Aorta (tissue), 5 donors: ENCODE results near the gene CFAP61. TPM values are rescaled to one million over a fixed set of nuclear protein-coding genes. Genes with fewer than 3 reads are reported as not detected.

Source experiments
- ATAC-seq: fragments of 200-7000 bp; cut with Tn5 transposase; one replicate; pipeline ENCODE4 v1.9.1; 2022; ENCODE audit warnings: moderate library complexity; ENCODE audit not compliant: low FRiP score
- DNase-seq, 2 donors: peaks; one replicate each; pipeline ENCODE4 v3.0.0-alpha.2; 2020
- H3K27ac ChIP-seq, 2 donors: one replicate each; pipeline ENCODE4 v1.5.1; 2013; ENCODE audit warnings: low read length in 2 of 2, mild to moderate bottlenecking in 2 of 2, moderate library complexity in 2 of 2, control low read depth in 1 of 2, inconsistent platforms in 1 of 2, low read depth in 1 of 2
- H3K27me3 ChIP-seq, 2 donors: one replicate each; pipeline ENCODE4 v1.6.1; 2013; ENCODE audit warnings: control low read depth in 1 of 2, low read length in 1 of 2, mild to moderate bottlenecking in 1 of 2, moderate library complexity in 1 of 2; ENCODE audit not compliant: insufficient read depth in 2 of 2, control insufficient read depth in 1 of 2
- H3K36me3 ChIP-seq, 2 donors: one replicate each; pipeline ENCODE4 v1.6.1; 2013; ENCODE audit warnings: control low read depth in 1 of 2, low read length in 1 of 2, mild to moderate bottlenecking in 1 of 2; ENCODE audit not compliant: insufficient read depth in 2 of 2, control insufficient read depth in 1 of 2
- H3K4me1 ChIP-seq, 2 donors: one replicate each; pipeline ENCODE4 v1.6.1; 2013; ENCODE audit warnings: low read length in 2 of 2, control low read depth in 1 of 2, mild to moderate bottlenecking in 1 of 2, moderate library complexity in 1 of 2; ENCODE audit not compliant: insufficient read depth in 2 of 2, control insufficient read depth in 1 of 2
- H3K4me3 ChIP-seq, 2 donors: one replicate each; pipeline ENCODE4 v1.5.1; 2013; ENCODE audit warnings: low read length in 2 of 2, control low read depth in 1 of 2, mild to moderate bottlenecking in 1 of 2
- H3K9me3 ChIP-seq: one replicate; pipeline ENCODE4 v1.6.1; 2013; ENCODE audit warnings: mild to moderate bottlenecking, low read length; ENCODE audit not compliant: control insufficient read depth
- WGBS, 2 donors: extraction: QIAGEN DNeasy Blood & Tissue Kit; methylation state at CpG; one replicate each; pipeline ENCODE4 v1.1.7; 2013; 5-methylcytosine and 5-hydroxymethylcytosine counted together
- intact Hi-C, 2 donors: fragments of 100-400 bp; cut with DNase I; formaldehyde crosslinking; loops; one replicate each; pipeline versions ENCODE4 v1.14.2 to v1.15.0; 2022
- polyA plus RNA-seq, 2 donors: library from polyadenylated mRNA; stranded (reverse); fragments of 200-250 nt; gene quantifications; one replicate each; pipeline ENCODE4 v1.2.3, GENCODE V29; 2013
- total RNA-seq, 2 donors: library from RNA; stranded (reverse); fragmentation: NEBNext Ultra II Directional; extraction: Animal tissue kit (Norgen Biotek cat#: 25700); gene quantifications; one replicate each; pipeline ENCODE4 v1.2.1, GENCODE V29; 2021
- donor health status: healthy with polysubstance abuse.
- donor health status: Bipolar disorder and iron deficiency.
- donor health status: DM: no; HTN: no; CAD: no.
- donor health status: DM: no; HTN: no; CAD: no.
- donor health status: DM: yes; HTN: yes; CAD: no.

Gene CFAP61
- total and polyA plus RNA-seq, 4 donors = 0.18 to 2.0 (median 0.91) TPM; not detected in 1

DNA sequence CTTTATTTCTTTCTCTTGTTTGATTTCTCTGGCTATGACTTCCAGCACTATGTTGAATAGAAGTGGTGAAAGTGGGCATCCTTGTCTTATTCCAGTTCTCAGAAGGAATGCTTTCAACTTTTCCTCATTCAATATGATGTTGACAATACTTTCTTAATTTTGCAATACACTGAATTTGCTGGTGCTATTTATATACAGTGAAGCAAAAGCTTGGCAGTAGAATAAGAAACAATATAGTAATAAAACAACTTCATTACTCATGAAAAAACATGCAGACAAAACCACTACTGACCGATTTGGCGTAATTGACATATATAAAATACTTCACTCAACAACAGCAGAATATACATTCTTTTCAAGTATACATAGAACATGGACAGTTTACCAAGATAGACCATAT is 96.4 kb downstream of the CFAP61 start:
- Histone ChIP-seq H3K9me3 (peaks cover 6% of the 10 kb centered on the region), H3K36me3 (no peaks in the 10 kb centered on the region), H3K4me3 (no peak overlapping the region), H3K27ac (no peak overlapping the region), H3K27me3 (no peaks in the 10 kb centered on the region), H3K4me1 (no peaks in the 10 kb centered on the region)
- DNase-seq (no peak), ATAC-seq (no peak)
- intact Hi-C loops = no loop called here
- 81 to 84% methylated on average over 2 of the region's 2 CpGs for WGBS, 2 donors

DNA sequence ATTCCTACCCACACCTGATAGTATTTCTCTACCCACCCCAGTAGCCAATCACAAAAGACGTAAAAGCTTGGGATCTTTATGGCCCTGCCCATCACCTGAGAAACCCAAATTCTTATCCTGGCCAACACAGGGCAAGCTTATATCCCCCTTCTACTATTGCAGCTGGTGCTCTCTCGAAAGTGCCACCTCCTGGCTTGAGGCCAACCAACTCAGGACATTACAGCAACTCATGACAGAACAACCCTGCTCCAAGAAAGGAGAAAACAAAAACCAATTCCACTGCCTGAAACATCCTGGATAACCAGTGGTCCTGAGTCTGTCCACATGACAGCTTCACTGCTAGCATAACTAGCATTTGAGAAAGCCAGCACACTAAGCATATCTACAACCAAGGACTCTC is 97.9 kb downstream of the CFAP61 start:
- ATAC-seq = no peak
- Histone ChIP-seq H3K4me3 (no peak overlapping the region), H3K9me3 (peaks cover 6% of the 10 kb centered on the region), H3K4me1 (no peaks in the 10 kb centered on the region), H3K27ac (no peak overlapping the region), H3K36me3 (no peaks in the 10 kb centered on the region), H3K27me3 (no peaks in the 10 kb centered on the region)
- whole genome bisulfite sequencing, 2 donors = 55 to 75% methylated on average over 2 of the region's 2 CpGs
- intact Hi-C loops = no loop called here
- no peak for DNase-seq

DNA sequence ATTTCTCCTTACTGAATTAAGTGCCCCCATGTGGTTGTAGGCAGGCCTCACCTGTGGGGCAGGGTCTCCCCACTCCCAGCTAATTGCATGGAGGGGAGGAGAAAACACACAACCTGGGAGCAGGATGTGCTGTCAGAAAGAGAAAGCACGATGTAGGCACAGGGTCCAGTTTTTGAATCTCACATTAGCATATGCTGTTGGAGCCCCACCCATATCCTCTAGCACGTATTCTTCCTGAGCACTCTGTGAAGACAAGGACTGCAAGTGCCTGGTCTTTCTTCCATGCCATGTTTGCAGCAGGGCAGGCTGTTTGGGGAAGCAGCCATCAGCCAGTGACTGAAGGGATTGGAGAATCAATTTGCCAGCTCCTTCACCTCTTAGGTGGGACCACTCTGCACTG is 108.2 kb downstream of the CFAP61 start:
- ATAC-seq = no peak

DNA sequence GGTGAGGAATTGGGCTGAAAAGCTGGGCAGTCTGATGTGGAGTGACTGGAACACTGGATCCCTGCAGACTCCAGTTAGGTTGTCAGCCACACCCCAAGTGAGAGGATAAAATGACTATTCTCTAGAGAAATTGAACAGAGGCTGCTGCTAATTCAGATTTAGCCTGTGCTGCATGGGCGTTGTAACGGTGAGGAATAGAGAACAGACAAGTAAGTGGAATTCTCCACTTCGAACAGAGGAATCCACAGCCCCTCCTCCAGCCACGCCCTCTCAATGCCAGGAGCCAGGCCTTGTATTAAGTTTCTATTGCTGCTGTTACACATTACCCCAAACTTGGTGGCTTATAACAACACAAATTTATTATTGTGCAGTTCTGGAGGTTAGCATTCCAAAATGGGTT is 109.3 kb downstream of the CFAP61 start:
- intact Hi-C loops = no loop called here
- no peaks in the 10 kb centered on the region for H3K9me3 ChIP-seq
- no peaks in the 10 kb centered on the region for H3K27me3 ChIP-seq
- 54% methylated on average over 4 of the region's 4 CpGs for WGBS, 2 donors
- ATAC-seq = no peak
- H3K4me1 ChIP-seq = no peaks in the 10 kb centered on the region
- no peaks in the 10 kb centered on the region for H3K36me3 ChIP-seq
- no peak overlapping the region for H3K27ac ChIP-seq
- H3K4me3 ChIP-seq = no peak overlapping the region
- DNase-seq = no peak

More for the DNA sequence above, 108.2 kb downstream of the CFAP61 start:
- Histone ChIP-seq H3K36me3 (no peaks in the 10 kb centered on the region), H3K27ac (no peak overlapping the region), H3K9me3 (no peaks in the 10 kb centered on the region), H3K4me1 (no peaks in the 10 kb centered on the region), H3K4me3 (no peak overlapping the region), H3K27me3 (no peaks in the 10 kb centered on the region)
- no peak for DNase-seq
- intact Hi-C loops = no loop called here
- 36 to 38% methylated on average over 2 of the region's 2 CpGs for WGBS, 2 donors

DNA sequence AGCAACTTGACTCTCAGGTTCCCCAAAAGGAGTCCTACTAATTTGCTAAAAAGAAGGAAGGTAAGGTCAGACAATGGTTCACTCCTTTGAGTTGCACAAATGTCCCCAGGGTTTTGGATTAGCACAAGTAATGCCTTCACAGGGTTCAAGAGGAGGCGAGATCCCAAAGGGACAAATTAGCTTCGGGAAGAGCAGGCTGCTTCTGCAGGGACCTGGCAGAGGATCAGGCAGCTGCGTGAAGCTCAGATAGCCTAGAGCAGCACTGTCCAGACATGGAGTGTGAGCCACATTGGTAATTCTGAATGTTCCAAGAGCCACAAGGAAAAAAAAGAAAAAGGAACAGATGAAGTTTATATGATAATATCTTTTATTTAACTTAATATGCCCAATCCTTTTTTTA is 115.4 kb downstream of the CFAP61 start:
- Histone ChIP-seq H3K36me3 (no peaks in the 10 kb centered on the region), H3K27me3 (peaks cover 0 to 2% of the 10 kb centered on the region in 2 donors), H3K4me3 (no peak overlapping the region), H3K9me3 (peaks cover 5% of the 10 kb centered on the region), H3K27ac (no peak overlapping the region), H3K4me1 (no peaks in the 10 kb centered on the region)
- intact Hi-C loops = no loop called here
- ATAC-seq (no peak), DNase-seq (no peak)
- 53 to 58% methylated on average over 3 of the region's 3 CpGs for WGBS, 2 donors

DNA sequence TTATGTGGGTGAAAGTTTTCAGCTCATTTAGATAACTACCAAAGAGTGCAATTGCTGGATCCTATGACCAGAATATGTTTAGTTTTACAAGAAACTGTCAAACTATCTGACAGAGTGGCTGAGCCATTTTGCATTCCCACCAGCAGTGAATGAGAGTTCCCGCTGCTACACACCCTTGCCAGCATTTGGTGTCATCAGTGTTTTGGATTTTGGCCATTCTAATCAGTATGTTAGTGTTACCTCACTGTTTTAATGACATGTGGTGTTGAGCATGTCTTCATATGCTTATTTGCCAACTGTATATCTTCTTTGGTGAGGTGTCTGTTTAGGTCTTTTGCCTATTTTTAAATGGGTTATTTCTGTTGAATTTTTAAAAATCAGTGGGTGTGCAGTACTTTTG is 120.9 kb downstream of the CFAP61 start:
- Histone ChIP-seq H3K4me3 (no peak overlapping the region), H3K4me1 (no peaks in the 10 kb centered on the region), H3K36me3 (no peaks in the 10 kb centered on the region), H3K27me3 (peaks cover 0 to 2% of the 10 kb centered on the region in 2 donors), H3K27ac (no peak overlapping the region), H3K9me3 (peaks cover 5% of the 10 kb centered on the region)
- no peak for DNase-seq
- intact Hi-C loops = no loop called here
- no peak for ATAC-seq
- 67 to 68% methylated on average over 1 of the region's 1 CpG for WGBS, 2 donors

DNA sequence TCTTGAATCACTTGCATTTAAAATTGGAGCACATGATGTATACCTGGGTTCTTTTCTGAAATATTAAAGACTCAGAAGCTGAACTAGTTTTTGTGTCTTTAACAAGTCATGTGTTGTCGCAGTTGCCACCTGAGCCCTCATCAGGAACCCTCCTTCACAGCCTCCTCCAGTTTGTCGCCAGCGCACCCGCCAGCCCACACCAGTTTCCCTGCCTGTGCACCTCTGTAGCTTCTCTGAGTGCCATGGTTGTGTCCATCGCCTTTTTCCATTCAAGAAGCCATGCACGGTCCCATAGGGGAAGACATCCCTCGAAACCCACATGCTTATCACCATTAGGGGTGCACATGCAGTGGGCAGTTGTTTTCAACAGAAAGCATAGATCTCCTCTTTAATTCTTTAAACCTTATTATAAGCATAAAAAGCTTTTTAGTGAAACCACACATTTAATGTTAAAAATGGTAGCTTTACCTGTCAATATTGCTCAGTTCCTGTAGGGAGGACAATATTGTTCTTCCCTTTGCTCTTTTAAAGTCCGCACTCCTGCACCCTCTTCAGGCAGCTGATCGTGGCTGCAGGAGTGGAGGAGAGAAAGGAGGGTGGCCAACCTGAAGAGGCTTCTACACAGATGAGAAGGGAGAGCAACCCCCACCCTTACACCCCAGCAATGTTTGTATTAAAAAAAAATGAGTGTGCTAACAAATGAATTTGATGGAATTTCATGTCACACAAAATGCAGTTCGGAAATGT is 121.9 kb downstream of the CFAP61 start:
- no peak overlapping the region for H3K4me3 ChIP-seq
- no peaks in the 10 kb centered on the region for H3K4me1 ChIP-seq
- H3K9me3 ChIP-seq = peaks cover 5% of the 10 kb centered on the region
- intact Hi-C loops = no loop called here
- ATAC-seq (no peak), DNase-seq (no peak)
- H3K27me3 ChIP-seq = peaks cover 0 to 2% of the 10 kb centered on the region in 2 donors
- WGBS, 2 donors = 83% methylated on average over 10 of the region's 10 CpGs
- no peaks in the 10 kb centered on the region for H3K36me3 ChIP-seq
- H3K27ac ChIP-seq = no peak overlapping the region

DNA sequence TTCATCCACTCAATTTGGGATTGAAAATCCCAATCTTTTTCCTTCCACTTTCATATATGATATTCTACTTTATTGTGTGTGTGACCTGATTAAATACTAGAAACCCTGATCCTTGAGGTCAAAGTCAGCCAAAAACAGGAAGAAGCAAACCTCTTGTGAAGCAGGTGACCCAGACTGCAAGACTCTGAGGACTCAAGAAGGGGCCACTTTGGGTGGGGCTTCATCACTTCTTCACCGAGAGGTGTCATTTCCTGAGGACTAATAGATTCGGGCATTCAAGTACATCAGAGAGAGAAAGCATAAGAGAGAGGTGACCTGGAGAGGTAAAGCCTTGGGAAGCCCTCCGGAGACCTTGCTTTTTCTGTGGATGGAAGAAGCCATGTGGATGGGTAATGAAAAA is 129.0 kb downstream of the CFAP61 start:
- H3K36me3 ChIP-seq = no peaks in the 10 kb centered on the region
- intact Hi-C loops = no loop called here
- DNase-seq (no peak), ATAC-seq (no peak)
- no peaks in the 10 kb centered on the region for H3K27me3 ChIP-seq
- no peaks in the 10 kb centered on the region for H3K9me3 ChIP-seq
- 83 to 84% methylated on average over 3 of the region's 3 CpGs for WGBS, 2 donors
- no peak overlapping the region for H3K27ac ChIP-seq
- no peaks in the 10 kb centered on the region for H3K4me1 ChIP-seq
- H3K4me3 ChIP-seq = no peak overlapping the region

DNA sequence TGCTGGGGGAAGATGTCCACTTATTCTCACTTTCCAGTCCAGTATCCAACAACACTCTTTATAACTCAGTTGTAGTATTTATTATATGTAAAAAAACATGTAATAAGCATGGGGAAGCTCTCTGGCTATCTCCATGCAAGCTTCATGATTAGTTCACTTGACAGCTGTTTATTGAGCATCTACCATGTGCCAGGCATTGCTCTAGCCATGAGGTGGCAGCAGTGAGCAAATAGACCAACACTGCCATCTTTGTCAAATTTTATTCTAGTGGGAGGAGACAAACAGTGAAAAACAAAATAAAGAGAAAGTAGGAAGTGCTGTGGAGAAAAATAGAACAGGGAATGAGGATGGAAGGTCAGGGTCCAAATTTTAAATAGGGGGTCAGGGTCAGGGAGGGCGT is 131.8 kb downstream of the CFAP61 start:
- intact Hi-C loops = no loop called here
- ATAC-seq = no peak
- WGBS, 2 donors = 64 to 67% methylated on average over 1 of the region's 1 CpG

More for the DNA sequence above, 131.8 kb downstream of the CFAP61 start:
- H3K4me3 ChIP-seq = no peak overlapping the region
- H3K4me1 ChIP-seq = no peaks in the 10 kb centered on the region
- no peaks in the 10 kb centered on the region for H3K36me3 ChIP-seq
- no peak overlapping the region for H3K27ac ChIP-seq
- no peak for DNase-seq
- H3K9me3 ChIP-seq = no peaks in the 10 kb centered on the region
- no peaks in the 10 kb centered on the region for H3K27me3 ChIP-seq
